MG63 (cell line): ENCODE measurements around the gene NRXN2. TPM values are rescaled to one million over a fixed set of nuclear protein-coding genes. Genes with fewer than 3 reads are reported as not detected.

Experiments
- DNase-seq: peaks from one replicate; pipeline ENCODE4 v3.0.0-alpha.2; 2020
- H3K27me3 ChIP-seq: fragments of 250-450 bp; sonication (Bioruptor Pico); 2 replicates; pipeline ENCODE4 v1.5.1; 2020; ENCODE audit warnings: mild to moderate bottlenecking, moderate library complexity
- H3K36me3 ChIP-seq: fragments of 250-450 bp; sonication (Bioruptor Pico); 2 replicates; pipeline ENCODE4 v1.5.1; 2020; ENCODE audit warnings: mild to moderate bottlenecking, moderate library complexity
- H3K4me3 ChIP-seq: fragments of 250-450 bp; sonication (Bioruptor Pico); 2 replicates; pipeline ENCODE4 v1.5.1; 2020; ENCODE audit warnings: mild to moderate bottlenecking, moderate library complexity
- H3K9me3 ChIP-seq: fragments of 250-450 bp; sonication (Bioruptor Pico); 2 replicates; pipeline ENCODE4 v1.5.1; 2020; ENCODE audit warnings: mild to moderate bottlenecking, moderate library complexity
- total RNA-seq: library from RNA; depleted of rRNA; stranded (reverse); fragments of >200 nt; shearing (Covaris generic); gene quantifications from 2 replicates; pipeline ENCODE4 v1.2.3, GENCODE V29; 2014; ENCODE audit warnings: low replicate concordance

NRXN2 gene
- total RNA-seq, 1 experiment from 2014 or later: 4.2 TPM

- Histone ChIP-seq H3K9me3 (no peaks in the 10 kb centered on the region), H3K27me3 (no peaks in the 10 kb centered on the region), H3K4me3 (no peak overlapping the region), H3K36me3 (no peaks in the 10 kb centered on the region)
- no peak for DNase-seq
These were observed 64.7 kb downstream of the NRXN2 start for GRCh38 chr11:64658265-64658664.

DNA sequence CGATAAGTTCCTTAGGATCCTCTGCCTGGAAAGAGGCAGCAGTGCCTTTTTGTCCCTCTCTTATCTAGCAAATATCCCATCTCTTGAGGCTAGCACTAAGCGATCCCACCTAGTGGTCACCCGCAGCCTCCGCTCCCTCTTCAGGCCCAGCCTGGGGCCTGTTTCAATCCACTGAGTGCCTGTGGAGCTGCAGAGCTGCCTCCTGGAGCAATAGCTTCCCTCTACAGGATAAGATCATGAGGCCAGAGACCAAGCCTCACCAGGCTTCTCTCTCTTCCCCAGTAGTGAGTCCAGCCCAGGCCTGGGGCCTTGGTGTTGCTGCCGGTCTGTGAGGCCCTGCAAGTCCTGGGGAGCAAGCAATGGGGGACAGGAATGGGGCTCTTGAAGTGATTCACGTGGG, 66.1 kb downstream of the NRXN2 start:
- no peaks in the 10 kb centered on the region for H3K9me3 ChIP-seq
- no peak overlapping the region for H3K4me3 ChIP-seq
- no peak for DNase-seq

GRCh38 chr11:64655941-64656601, 66.9 kb downstream of the NRXN2 start:
- H3K36me3 ChIP-seq: no peaks in the 10 kb centered on the region
- H3K4me3 ChIP-seq: no peak overlapping the region
- DNase-seq: no peak
- no peaks in the 10 kb centered on the region for H3K27me3 ChIP-seq
- H3K9me3 ChIP-seq: no peaks in the 10 kb centered on the region

More for the DNA sequence above, 66.1 kb downstream of the NRXN2 start:
- H3K27me3 ChIP-seq: no peaks in the 10 kb centered on the region
- H3K36me3 ChIP-seq: no peaks in the 10 kb centered on the region

DNA sequence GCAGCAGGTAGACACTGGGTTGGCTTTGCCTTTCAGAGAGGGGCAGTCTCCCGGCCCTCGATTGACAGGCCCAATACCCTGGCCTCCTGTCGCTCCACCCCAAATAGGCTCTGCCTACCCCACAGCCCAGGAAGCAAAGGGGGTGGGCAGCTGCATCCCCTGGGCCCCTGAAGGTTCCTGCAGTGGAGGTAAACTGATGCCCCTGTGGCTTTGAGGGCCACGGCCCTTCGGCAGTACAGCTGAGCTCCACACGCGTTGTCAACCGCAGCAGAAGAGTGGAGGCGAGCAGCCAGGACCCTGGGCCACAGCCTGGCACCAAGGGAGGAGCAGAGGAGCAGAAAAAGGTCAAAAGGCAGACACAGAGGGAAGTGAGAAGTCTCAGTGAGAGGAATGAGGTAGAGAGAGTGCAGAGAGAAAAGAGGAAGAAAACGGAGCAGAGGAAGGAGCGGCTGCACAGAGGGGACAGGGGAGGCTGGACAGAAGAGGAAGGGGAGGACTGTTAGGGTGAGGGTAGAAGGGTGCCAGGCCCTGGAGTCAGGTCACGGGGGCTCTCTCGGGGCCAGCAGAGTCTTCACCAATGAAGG, 67.9 kb downstream of the NRXN2 start:
- H3K4me3 ChIP-seq: no peak overlapping the region
- H3K9me3 ChIP-seq: no peaks in the 10 kb centered on the region
- no peaks in the 10 kb centered on the region for H3K27me3 ChIP-seq
- H3K36me3 ChIP-seq: no peaks in the 10 kb centered on the region
- DNase-seq: no peak

DNA sequence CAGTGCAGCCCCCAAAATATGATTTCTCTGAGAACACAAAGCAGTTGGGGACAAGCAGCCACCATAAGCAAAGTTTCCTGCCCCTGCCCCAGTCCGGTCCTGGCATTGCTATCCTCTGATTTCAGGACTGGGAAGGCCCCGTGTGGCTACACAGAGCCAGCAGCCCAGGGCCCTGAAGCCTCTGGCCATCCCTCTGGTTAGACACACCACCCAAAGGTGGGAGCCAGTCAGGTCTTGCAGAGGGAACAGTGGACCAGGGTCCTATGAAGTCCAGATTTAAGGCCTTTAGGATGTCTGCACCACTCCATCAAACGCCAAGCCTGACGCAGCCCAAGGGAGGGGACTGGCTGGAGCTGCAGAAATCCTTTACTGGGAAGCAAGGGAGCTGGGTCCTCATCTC, 68.6 kb downstream of the NRXN2 start:
- H3K27me3 ChIP-seq: no peaks in the 10 kb centered on the region
- DNase-seq: no peak
- H3K36me3 ChIP-seq: no peaks in the 10 kb centered on the region

DNA sequence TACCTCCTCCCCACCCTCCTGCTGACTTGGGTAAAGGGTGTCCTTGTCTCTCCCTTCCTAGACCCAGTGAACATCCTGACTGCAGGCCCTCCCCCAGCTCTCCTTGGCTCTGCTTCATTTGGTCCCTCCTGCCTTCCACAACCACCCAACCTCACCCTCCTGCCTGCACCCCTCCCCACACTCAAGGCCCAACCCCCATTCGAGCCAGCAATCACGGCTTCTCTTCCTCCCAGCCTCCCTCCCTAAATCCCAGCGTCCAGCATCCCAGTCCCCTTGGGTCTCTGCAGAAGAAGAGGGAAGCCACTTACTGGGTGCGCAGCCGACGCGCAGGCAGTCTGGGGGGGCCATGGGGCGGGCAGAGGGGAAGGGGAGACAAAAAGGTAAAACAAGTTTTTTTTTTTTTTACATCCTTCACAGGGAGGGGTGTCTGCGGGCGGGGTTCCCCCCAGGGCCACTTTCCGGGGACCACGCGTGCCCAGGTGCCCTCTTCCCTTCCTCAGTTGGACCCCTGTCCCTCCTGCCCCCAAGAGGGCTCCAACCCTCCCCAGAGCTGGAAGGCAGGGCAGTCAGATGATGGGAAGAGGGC, 69.5 kb downstream of the NRXN2 start:
- H3K4me3 ChIP-seq: no peak overlapping the region
- DNase-seq: no peak
- no peaks in the 10 kb centered on the region for H3K27me3 ChIP-seq
- H3K36me3 ChIP-seq: no peaks in the 10 kb centered on the region
- H3K9me3 ChIP-seq: no peaks in the 10 kb centered on the region

More for the DNA sequence above, 68.6 kb downstream of the NRXN2 start:
- Histone ChIP-seq H3K9me3 (no peaks in the 10 kb centered on the region), H3K4me3 (no peak overlapping the region)

DNA sequence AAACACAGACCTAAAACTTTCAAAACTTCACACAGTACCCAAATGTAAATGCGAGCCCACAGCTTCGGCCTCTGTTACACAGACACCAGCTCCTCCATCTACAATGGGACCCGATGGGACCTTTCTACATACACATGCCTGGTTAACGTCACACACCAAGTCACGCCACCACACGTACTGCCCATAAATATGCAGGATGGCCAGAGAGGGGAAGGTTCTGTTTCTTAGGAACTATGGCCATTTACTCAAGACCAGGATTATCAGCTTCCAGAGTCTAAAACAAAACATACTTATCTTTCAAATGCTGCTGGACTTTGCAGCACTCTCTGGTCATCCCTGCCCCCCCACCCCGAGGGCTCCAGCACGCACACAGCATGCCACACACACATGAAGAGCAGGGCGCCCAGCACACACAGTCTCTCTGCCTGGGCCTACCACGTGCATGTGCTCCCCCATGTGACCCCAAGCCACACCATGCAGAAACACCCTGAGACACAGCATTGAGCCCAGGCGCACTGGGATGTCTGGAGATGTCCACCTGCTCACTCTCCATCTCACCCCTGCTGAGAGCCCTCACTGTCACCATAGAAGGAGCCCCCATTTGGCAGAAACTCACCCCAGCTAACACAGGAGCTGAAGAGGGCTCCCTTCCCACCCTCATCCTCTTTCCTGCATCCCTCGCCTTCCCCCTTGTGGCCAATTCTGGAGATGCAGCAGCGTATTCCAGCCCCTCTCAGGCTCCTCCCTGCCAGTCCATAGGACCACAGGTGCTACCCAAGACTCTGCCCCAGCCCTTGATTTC, 70.2 kb downstream of the NRXN2 start:
- no peaks in the 10 kb centered on the region for H3K9me3 ChIP-seq
- H3K27me3 ChIP-seq: no peaks in the 10 kb centered on the region
- H3K36me3 ChIP-seq: no peaks in the 10 kb centered on the region
- peak; percentile 54 for DNase-seq
- no peak overlapping the region for H3K4me3 ChIP-seq

DNA sequence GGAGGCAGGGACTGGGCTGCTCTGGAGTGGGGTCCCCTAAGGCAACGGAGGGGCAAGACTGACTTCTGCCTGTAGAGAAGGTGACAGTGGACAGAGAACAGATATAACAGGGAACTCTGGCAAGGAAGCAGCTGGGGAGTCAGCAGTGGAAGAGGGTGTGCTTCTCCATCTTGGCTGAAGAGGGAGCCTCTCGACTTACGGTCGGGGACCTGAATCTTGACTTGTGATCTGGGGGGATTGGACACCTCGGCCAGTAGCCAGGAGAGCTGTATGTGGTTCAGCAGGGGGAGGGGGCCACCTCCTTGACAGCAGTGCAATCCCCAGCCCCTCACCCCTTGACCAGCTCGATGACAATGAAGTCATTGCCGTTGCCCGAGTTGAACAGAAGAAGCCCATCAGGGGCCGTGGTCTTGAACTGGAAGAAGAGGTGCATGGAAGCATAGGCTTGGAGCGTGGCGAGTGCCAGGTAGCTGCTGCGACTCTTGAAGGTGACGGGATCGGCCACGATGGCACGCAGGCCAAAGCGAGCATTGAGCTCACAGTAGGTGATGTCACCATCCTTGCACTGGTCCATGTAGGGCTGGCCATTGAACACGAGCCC, 72.0 kb downstream of the NRXN2 start:
- no peak for DNase-seq
- H3K27me3 ChIP-seq: no peaks in the 10 kb centered on the region
- H3K36me3 ChIP-seq: no peaks in the 10 kb centered on the region
- no peak overlapping the region for H3K4me3 ChIP-seq
- H3K9me3 ChIP-seq: no peaks in the 10 kb centered on the region

GRCh38 chr11:64649291-64649697, 73.7 kb downstream of the NRXN2 start:
- no peaks in the 10 kb centered on the region for H3K9me3 ChIP-seq
- H3K36me3 ChIP-seq: no peaks in the 10 kb centered on the region
- no peak for DNase-seq
- H3K4me3 ChIP-seq: no peak overlapping the region
- peaks cover 4% of the 10 kb centered on the region; the same call in 1 of the 2 replicates for H3K27me3 ChIP-seq

DNA sequence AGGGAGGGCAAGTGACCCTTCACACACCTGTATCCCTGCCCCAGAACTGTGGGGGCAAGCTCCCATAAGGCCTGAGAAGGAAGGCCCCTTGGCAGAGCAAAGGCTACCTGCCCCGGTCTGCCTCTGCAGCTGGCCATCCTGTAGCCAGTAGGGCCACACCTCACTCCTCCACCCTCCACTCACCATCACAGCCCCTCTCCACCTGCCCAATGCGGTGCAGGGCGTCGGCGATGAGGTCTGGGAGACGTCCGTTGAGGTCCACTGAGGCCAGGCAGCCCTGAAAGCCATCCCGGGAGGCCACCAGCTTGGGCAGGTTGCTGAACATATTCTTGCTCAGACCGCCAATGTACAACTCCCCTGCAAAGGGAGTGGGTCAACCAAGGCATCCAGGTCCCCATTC, 74.4 kb downstream of the NRXN2 start:
- no peak for DNase-seq
- no peaks in the 10 kb centered on the region for H3K9me3 ChIP-seq
- H3K27me3 ChIP-seq: peaks cover 10% of the 10 kb centered on the region
- no peak overlapping the region for H3K4me3 ChIP-seq
- no peaks in the 10 kb centered on the region for H3K36me3 ChIP-seq

DNA sequence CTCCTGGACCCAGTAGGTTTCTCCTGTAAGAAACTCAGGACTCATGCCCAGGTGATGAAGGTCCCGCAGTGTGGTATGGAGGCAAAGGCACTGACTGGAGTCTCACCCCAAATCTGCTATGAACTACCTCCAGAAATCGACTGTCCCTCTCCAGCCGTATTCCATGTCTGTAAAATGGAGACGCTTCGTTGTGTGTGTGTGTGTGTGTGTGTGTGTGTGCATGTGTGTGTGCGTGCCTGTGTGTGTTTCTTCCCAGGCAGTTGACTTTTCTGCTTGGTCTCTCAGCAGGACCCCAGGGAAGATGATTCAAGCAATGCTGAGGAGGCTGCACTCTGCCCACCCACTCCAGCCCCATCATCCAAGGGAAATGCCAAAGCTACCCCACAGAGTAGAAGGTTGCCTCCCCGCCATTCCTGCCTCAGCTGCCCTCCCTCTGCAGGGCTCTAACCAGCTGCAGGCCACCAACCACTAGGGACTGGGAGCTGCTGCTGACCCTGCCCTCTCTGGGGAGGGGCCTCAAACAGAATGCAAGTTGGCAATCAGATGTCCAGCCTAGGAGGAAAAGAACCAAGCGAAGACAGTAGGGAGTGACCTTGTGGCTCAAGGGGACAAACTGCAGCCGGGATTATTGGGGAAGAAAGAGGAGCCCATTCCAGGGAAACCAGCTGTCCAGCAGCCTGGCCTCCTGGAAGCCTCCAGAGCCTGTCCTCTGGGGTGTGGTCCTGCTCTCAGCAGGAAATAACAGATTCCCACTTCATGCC, 75.8 kb downstream of the NRXN2 start:
- Histone ChIP-seq H3K9me3 (no peaks in the 10 kb centered on the region), H3K36me3 (no peaks in the 10 kb centered on the region), H3K27me3 (peaks cover 17% of the 10 kb centered on the region), H3K4me3 (no peak overlapping the region)
- no peak for DNase-seq

DNA sequence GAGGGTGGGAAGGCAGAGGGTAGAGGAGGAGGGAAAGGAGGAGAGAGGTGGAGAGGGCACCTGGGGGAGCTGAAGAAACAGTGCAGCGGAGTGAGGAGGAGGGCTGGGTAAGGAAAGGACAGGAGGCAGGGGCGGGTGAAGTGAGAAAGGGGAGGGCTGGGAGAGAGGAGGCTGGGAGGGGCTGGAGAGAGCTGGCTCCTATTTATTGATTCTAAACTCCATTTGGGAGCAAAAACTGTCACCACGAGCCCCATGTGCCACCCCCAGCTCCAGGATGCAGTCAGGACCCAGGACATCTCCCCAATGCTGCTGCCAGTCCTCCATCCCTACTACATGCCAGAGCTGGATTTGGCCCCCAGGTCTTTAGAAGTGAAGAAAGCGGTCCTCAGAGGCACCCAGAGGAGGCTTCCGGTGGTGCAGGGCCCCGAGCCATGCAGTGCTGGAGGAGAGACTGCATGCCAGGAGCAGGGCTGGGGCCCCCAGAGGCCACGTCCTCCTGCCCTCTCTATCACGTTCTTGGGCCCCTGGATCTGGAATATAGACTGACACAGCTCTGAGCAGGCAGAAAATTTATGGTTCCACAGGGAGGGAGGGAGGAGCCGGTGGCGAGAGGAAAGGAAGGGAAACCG, 78.2 kb downstream of the NRXN2 start:
- DNase-seq: no peak
- Histone ChIP-seq H3K4me3 (no peak overlapping the region), H3K27me3 (peaks cover 25% of the 10 kb centered on the region), H3K36me3 (no peaks in the 10 kb centered on the region), H3K9me3 (no peaks in the 10 kb centered on the region)

GRCh38 chr11:64643920-64644646, 78.9 kb downstream of the NRXN2 start:
- Histone ChIP-seq H3K36me3 (no peaks in the 10 kb centered on the region), H3K9me3 (no peaks in the 10 kb centered on the region), H3K4me3 (no peak overlapping the region), H3K27me3 (peaks cover 25% of the 10 kb centered on the region)
- no peak for DNase-seq

DNA sequence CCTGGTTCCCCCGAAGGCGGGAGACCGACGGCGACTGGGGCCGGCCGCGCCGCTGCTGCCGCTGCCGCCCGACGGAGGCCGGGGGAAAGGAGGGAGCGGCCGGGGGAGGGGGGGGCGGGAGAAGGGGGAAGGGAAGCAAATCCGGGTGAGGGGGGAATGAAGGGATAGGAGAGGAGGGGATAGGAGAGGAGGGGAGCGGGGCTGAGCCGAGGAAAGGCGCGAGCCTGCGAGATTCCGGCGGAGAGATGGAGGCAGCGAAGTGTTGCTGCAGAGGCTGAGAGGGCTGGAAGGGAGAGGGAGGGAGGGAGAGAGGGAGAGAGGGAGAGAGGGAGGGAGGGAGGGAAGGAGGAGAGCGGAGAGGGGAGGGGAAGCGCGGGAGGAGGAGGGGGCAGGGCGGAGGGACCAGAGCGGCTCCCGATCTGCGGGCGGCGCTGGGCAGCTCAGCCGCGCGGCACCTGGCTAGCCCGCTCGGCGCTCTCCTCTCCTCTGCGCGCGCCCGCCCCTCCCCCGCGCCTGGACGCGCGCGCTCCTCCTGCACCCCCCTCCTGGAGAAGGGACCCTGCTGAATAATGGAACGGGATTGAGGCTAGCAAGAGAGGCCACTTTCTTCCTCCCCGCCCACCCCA, 79.6 kb downstream of the NRXN2 start:
- H3K27me3 ChIP-seq: peaks cover 25% of the 10 kb centered on the region
- DNase-seq: no peak

DNA sequence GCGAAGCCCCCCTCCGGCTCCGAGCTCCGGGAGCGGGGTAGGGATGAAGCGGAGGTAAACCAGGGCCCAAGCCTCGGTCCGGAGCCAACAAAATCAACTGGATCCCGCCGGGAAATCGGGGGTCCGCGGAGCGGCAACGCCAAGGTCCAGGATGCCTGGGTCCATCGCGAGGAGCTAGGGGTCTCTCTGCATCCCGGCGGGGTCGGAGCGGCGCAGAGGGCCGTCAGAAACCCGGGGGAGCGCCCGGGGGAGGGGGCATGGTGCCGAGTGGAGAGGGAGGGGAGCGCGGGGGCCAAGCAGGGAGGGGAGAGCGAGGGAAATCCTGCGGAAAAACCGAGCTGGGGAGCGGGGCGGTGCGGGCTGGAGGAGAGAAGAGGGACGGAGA, 80.1 kb downstream of the NRXN2 start:
- H3K27me3 ChIP-seq: peaks cover 25% of the 10 kb centered on the region
- no peaks in the 10 kb centered on the region for H3K36me3 ChIP-seq
- no peaks in the 10 kb centered on the region for H3K9me3 ChIP-seq
- no peak overlapping the region for H3K4me3 ChIP-seq
- DNase-seq: no peak

More for the DNA sequence above, 79.6 kb downstream of the NRXN2 start:
- H3K9me3 ChIP-seq: no peaks in the 10 kb centered on the region
- no peaks in the 10 kb centered on the region for H3K36me3 ChIP-seq
- H3K4me3 ChIP-seq: no peak overlapping the region
